NCI-H187 treated with DMSO at 0.1 percent for 48 hours (cell line): ENCODE measurements around the gene MANEA.
A peak's percentile ranks its signal among the peaks of the same experiment; 100 is the strongest.
"Not testable (repeated sequence)": the region's sequence is repeated elsewhere in the genome, so short reads cannot be mapped to it uniquely, and the experiment has no call there.

Source experiments
- DNase-seq: peaks from one replicate; lab custom pipeline; 2025; lab: John Stamatoyannopoulos, UW

Gene MANEA

DNA sequence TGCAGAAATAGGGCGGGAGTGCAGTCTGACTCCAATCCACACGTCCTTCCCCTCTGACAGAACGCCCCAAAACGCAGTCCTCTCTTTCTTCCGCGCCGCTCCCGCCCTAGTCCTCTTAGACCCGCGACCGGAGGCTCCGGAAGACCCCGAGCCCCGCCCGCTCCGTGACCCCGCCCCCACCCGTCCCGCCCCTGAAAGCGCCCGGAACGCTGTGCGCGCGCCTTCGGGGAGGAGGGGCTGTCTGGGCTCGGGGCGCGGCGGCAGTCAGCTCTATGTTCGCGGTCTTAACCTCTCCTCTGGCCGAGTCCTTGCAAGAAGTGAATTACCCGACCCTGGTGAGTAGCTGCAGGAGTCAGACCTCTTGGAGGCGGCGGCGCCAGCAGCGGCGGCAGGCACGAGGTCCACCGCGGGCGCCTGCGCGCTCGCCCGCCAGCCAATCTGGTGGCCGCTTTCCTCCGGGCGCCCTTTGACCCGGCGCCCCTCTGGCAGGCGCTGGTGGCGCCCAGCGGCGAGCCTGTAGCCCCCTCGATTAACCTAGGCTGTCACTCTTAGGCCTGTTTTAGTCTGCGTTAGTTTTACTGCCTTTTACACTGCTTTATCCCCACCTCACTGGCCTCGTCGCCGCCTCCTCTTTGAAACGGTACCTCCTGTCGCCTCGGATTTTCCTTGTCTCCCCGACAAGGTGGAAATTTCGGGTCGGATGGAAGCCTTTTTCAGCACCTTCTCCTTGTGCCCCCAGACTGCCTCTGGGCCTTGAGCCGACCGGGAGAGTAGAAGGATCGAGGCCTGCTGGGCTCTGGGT, at the start of gene MANEA:
Gene MANEA (plus strand): TSS at position 232 of the 802 bp plus-strand sequence. CDS start 8,905 bp downstream, outside the sequence.
- peak; percentile 69 for DNase-seq

DNA sequence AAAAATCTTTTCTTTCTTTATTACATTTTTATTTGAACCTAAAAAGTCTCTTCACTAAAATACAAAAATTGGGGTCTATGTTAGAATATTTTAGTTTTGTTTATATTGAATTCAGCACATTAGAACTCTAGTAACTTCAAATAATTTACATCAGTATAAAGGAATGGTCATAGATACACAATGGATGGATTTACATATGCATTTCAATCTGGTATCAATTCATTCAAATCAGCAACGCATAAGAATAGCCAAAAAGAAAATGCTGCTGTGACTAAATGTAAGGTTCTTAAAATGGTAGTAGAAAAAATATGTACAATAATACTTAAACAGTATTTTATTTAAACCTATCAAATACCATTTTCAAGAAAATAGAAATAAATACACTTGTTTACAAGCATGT, 47.6 kb upstream of the MANEA start:
- DNase-seq: no peak

DNA sequence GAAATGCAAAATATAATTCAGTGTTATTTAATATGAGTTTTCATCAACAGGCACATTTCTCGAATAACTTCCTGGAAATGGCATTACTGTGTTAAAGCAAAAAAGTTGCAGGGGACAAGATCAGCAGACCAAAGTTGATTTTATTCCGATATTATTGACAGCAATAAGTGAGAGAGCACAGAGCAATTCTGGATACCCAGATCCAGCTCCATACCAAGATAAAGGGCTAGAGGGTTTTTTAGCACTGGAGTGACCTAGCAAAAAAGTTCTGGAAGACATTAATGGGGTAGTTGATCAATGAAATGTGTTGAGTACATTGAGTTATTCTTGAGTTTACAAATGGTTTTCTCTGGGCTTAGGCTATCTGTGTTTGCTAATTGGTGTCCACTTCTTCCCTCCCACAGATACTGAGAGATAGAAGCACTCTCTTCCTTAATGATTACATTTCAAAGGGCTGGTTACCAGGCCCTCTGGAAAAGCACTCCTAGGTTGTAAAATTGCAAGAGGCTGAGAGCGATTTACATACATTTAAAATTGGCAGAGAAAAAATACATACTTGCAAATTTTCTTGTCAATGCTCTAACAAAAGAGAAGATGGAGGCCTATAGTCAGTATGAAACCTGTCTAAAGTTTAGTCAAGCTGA, 47.0 kb upstream of the MANEA start:
- no peak for DNase-seq

DNA sequence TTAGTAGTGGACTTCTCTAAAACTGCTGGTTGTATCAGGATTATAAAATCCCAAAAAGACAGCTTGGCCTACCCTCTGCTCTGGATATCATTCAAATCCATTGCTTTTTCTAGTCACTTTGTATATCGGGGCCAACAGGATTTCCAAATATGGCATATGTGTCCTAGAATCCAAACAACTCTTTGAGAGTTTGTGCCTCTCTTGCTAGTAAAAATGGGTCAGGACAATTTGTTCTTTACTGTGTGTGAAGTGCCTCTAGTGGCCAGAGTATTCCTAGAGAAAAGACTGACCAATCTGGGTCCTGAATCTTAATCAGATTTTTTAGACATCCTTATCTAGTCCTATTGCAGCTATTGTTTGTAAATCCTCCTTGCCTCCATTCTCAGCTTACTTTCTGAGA, 33.5 kb upstream of the MANEA start:
- DNase-seq: no peak

DNA sequence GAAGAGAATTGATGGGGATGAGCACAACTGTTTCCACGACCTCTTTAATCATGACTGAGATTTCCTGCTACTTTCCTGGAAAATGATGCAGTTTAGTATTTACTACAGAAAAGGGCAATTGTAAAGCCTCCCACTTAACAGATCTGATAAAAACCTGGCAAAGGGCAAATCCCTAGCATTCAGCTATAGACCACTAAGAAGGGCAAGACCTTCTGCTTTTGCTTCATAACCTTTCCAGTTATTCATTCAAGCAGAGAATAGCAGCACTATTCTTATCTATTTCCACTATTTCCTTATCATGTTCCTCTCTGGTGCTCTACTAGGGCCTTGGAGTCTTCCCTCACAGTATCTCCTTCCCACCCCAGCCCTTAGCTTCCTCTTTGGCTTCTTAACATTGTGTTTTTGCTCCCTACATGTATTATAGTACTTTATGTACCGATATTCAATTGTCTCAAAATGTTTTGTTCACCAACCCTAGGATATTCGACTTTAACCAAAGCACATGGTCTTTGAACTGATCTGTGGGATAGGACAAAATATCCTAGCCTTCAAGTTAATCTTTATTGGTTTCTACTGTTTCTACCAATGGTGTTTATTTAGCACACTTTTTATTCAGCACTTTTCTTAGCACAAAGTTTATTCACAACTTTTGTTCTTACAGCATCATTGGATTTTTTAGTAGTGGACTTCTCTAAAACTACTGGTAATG, 32.7 kb upstream of the MANEA start:
- no peak for DNase-seq

DNA sequence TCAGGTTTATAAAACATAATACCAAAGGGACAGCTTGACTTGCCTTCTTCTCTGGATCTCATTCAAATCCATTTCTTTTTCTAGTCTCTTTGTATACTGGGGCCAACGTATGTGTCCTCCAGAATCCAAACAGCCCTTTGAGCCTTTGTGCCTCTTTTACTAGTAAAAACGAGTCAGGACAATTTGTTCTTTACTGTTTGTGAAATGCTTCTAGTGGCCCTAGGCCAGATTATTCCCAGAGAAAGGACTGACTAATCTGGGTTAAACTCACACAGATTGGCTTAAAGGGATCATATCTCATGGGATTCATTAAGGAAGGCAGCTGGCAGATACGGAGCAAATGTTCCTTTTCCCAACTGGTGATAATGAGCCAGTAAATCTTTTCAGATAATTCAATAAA, 32.1 kb upstream of the MANEA start:
- DNase-seq: no peak

GRCh38 chr6:95545686-95546085, 31.6 kb upstream of the MANEA start:
- DNase-seq: peak; percentile 50

GRCh38 chr6:95546148-95546547, 31.2 kb upstream of the MANEA start:
- DNase-seq: no peak

- no peak for DNase-seq
Observed at GRCh38 chr6:95547043-95547442, 30.3 kb upstream of the MANEA start.

- no peak for DNase-seq
Observed at GRCh38 chr6:95548188-95548786, 29.0 kb upstream of the MANEA start.

GRCh38 chr6:95551678-95552324, 25.5 kb upstream of the MANEA start:
- DNase-seq: no peak

- no peak for DNase-seq
Observed at GRCh38 chr6:95553880-95554279, 23.5 kb upstream of the MANEA start.

GRCh38 chr6:95560956-95561355, 16.4 kb upstream of the MANEA start:
- not testable (repeated sequence) for DNase-seq

GRCh38 chr6:95569560-95569959, 7.8 kb upstream of the MANEA start:
- DNase-seq: no peak

DNA sequence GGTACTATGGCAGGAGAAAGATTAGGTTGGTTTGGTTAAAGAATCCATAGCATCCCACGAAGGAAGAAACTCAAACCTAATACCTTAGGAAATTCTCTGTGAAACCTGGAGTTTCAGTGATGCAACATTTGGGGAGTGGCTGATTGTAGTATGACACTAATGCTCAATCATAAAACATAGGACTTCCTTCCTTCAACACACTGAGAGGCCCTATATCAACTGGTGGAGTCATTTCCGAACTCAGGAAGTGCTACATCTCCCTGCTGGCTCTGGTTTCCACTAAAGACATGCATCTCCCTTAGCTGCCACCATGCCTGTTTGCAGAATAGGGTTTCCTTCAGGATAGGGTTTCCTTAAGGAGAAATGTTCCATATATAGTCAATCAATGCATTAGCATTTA, 5.2 kb upstream of the MANEA start:
- DNase-seq: no peak

DNA sequence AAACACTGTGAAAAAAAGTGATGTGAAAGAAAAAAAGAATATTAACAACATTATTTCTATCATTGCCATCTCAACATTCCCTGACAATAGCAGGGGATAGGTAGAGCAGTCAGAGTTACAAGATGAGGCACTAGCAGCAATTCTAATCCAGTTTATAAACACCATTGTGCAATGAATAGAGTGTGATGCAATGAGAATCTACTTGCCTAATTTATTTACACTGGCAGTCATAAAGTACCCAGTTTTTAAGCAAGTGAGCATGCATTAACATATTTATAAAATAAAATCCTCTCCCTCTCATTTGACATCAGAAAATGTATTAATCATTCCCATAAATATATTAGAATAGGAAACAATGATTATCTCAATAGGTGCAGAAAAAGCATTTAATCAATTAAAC, 2.5 kb upstream of the MANEA start:
- no peak for DNase-seq

GRCh38 chr6:95576218-95576997, 927 bp upstream of the MANEA start:
- DNase-seq: no peak

DNA sequence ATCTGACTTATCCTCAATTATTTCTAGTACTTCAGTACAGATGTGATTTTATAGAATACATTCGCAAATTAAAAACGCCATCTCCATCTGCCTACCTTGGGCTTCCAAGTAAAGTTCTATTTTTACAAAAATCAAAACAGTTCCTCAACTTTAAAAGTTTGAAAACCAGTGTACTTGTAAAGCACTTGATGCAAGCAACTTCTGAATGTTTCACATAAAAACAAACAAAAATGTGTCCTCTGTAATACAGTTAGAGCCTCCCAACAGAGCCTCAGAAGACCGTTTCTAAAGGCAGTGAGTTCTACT, 384 bp upstream of the MANEA start:
- DNase-seq: no peak

- DNase-seq: no peak
Observed at GRCh38 chr6:95578106-95578410, 723 bp downstream of the MANEA start.

DNA sequence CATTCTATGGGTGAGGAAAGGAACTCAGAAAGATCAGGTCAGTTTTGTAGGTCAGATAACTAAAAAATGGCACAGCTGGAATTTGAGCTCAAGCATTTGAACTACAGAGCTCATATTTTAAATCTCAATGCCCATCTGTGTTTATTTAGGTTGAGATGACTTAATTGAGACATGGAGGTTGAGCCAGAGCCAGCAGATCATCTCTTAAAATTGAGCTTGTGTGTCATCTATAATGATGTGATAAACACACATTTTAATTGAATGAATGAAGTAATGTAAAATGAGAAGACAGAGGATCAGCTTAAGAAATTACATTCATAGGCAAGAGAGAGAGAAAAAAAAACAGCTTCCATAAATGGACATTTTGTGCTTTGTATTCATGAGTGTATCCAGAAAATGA, 3.7 kb downstream of the MANEA start:
- DNase-seq: no peak

DNA sequence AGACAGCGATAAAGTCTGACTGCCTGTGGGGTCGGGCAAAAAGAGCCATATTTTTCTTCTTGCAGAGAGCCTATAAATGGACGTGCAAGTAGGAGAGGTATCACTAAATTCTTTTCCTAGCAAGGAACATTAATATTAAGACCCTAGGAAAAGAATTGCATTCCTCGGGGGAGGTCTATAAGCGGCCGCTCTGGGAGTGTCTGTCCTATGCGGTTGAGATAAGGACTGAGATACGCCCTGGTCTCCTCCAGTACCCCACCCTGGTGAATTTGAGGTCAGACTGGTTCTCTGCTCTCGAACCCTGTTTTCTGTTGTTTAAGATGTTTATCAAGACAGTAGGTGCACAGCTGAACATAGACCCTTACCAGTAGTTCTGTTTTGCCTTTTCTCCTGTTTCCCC, 6.9 kb downstream of the MANEA start:
- DNase-seq: not testable (repeated sequence)

DNA sequence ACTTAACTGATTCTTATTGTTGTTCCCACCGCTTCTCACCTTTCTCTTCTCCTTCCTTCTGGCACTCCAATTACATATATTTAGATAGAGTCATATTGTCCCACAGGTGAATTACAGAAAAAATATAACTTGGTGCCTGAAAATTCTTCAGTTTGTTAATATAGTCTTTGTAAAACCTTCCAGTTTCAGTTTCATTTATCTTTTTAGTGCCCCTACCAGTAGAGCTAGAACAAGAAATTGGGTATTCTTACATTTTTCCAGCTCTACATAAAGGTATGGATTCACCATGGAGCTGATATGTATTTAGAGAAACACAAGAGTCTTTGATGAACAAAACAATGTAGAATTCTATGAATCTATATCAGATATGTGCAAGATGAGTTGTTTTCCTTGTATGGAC, 10.7 kb downstream of the MANEA start:
- DNase-seq: no peak
